Panc1 (cell line): ENCODE data around the gene AIRE. TPM values are rescaled to one million over a fixed set of nuclear protein-coding genes. Genes with fewer than 3 reads are reported as not detected.

Source experiments
- ATAC-seq: fragments of 200-7000 bp; cut with Tn5 transposase; 2 replicates; pipeline ENCODE4 v1.9.1; 2020; ENCODE audit warnings: mild to moderate bottlenecking, moderate library complexity
- BruUV-seq: library from RNA; stranded (reverse); fragments of 400-500 nt; replicated peaks from 2 replicates; lab custom pipeline; 2021; lab: Mats Ljungman, UMichigan
- CTCF ChIA-PET: fragments of 300-600 bp; sonication (Branson Sonifier 250); formaldehyde crosslinking; loops from one replicate; lab custom pipeline; 2022; ENCODE audit warnings: antibody characterized with exemption; lab: Charles Lee
- POLR2A ChIA-PET: fragments of 300-600 bp; sonication (Branson Sonifier 250); formaldehyde crosslinking; loops from one replicate; lab custom pipeline; 2022; ENCODE audit warnings: antibody characterized with exemption; lab: Charles Lee
- DNase-seq: peaks from one replicate; pipeline ENCODE4 v3.0.0-alpha.2; 2010; ENCODE audit warnings: low read depth, low spot score
- H3K27ac ChIP-seq: 2 replicates; pipeline ENCODE4 v1.5.1; 2011; ENCODE audit warnings: mild to moderate bottlenecking, low read length, inconsistent platforms
- H3K27me3 ChIP-seq: fragments of 200-500 bp; sonication (Bioruptor generic); 2 replicates; pipeline ENCODE4 v1.6.0; 2014; ENCODE audit warnings: low read length, inconsistent platforms; ENCODE audit not compliant: control insufficient read depth, insufficient read depth
- H3K36me3 ChIP-seq: fragments of 200-500 bp; sonication (Bioruptor generic); 2 replicates; pipeline ENCODE4 v1.5.1; 2014; ENCODE audit warnings: inconsistent platforms, mild to moderate bottlenecking, low read length, moderate library complexity; ENCODE audit not compliant: control insufficient read depth, insufficient read depth
- H3K4me1 ChIP-seq: 2 replicates; pipeline ENCODE4 v1.5.1; 2011; ENCODE audit warnings: inconsistent platforms, mild to moderate bottlenecking, low read length, moderate library complexity; ENCODE audit not compliant: control insufficient read depth, insufficient read depth
- H3K4me3 ChIP-seq, 2 experiments: 2 replicates each; pipeline ENCODE4 v1.5.1; 2011 to 2012; ENCODE audit warnings: low read depth in 2 of 2, low read length in 2 of 2, mild to moderate bottlenecking in 2 of 2, inconsistent platforms in 1 of 2, moderate library complexity in 1 of 2
- H3K9me3 ChIP-seq: fragments of 200-500 bp; sonication (Bioruptor generic); 2 replicates; pipeline ENCODE4 v1.5.1; 2014; ENCODE audit warnings: low read depth, mild to moderate bottlenecking, inconsistent platforms, low read length, moderate library complexity; ENCODE audit not compliant: control insufficient read depth, insufficient read depth
- CTCF ChIP-seq: fragments of 450-650 bp; IDR thresholded peaks from 2 replicates; pipeline ENCODE4 v1.5.1; 2017; ENCODE audit warnings: mild to moderate bottlenecking
- POLR2AphosphoS5 ChIP-seq: IDR thresholded peaks from 2 replicates; pipeline ENCODE4 v1.6.1; 2012; ENCODE audit warnings: mild to moderate bottlenecking, low read depth, low read length, moderate library complexity
- SIN3A ChIP-seq: IDR thresholded peaks from 2 replicates; pipeline ENCODE4 v1.6.1; 2012; ENCODE audit warnings: low read depth, mild to moderate bottlenecking, low read length, moderate library complexity, borderline replicate concordance; ENCODE audit not compliant: insufficient read depth
- TCF7L2 ChIP-seq: IDR thresholded peaks from 2 replicates; pipeline ENCODE4 v1.6.1; 2011; ENCODE audit warnings: mild to moderate bottlenecking, low read depth, low read length, inconsistent platforms
- in situ Hi-C: cut with HindIII; loops from 2 replicates; pipeline ENCODE4 v1.10.0; 2016; ENCODE audit warnings: low sequenced_read_pairs, low pct_unique_long_range_greater_than_20kb
- intact Hi-C: fragments of 100-400 bp; cut with micrococcal nuclease; formaldehyde crosslinking; loops from one replicate; pipeline ENCODE4 v1.10.0; 2022; ENCODE audit not compliant: unreplicated experiment
- total RNA-seq: library from RNA; stranded (reverse); gene quantifications from one replicate; pipeline ENCODE4 v1.2.1, GENCODE V29; 2021; ENCODE audit not compliant: unreplicated experiment
- TF ChIP-seq, protein P1 (sequence below), 2 experiments: IDR thresholded peaks; 2 replicates each; pipeline ENCODE4 v1.6.1; 2011 to 2012; ENCODE audit warnings: low read depth in 2 of 2, control low read depth in 1 of 2, low read length in 1 of 2, mild to moderate bottlenecking in 1 of 2, moderate library complexity in 1 of 2; ENCODE audit not compliant: insufficient read depth in 1 of 2

AIRE gene
- total RNA-seq, 1 experiment from 2014 or later, result not detected

DNA sequence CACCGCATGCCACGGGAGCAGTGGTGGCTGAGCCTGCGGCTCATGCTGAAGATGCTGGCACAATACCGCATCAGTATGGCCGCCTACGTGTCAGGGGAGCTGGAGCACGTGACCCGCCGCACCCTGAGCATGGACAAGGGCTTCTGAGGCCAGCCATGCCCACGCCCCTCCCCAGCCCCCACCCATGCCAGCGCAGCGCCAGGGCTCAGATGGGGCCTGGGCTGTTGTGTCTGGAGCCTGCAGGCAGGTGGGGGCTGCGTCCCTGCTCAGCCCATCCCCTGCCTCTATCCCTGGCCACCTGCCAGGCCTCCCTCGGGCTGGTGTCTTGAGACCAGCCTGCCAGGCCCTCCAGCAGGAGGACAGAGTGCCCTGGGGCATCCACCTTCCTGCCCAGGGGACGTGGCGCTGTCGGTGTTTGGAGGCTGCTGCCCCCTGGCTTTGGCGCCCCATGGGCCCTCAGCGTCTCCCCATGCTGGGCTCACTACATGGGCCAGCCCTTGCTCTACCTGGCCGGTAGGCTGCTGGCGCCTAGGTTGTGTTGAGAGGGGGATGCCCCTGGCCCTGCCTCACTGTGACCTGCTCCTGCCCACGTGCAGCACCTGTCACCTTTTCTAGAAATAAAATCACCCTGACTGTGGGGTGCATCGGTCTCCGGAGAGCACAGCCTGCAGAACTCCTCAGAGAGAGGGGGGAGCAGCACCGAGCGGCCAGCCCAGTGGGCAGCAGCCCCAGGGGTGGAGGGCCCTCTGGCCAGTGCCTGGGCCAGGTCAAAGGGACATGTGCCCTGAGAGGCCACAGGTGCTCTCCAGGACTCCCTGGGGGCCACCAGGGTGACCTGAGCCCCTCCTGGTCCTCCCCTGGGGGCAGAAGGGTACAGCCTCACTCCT is 41.3 kb downstream of the AIRE start:
- Histone ChIP-seq H3K36me3 (no peaks in the 10 kb centered on the region), H3K9me3 (no peaks in the 10 kb centered on the region), H3K27me3 (no peaks in the 10 kb centered on the region), H3K4me3 (no peak overlapping the region), H3K27ac (no peak overlapping the region), H3K4me1 (no peaks in the 10 kb centered on the region; the same call in 1 of the 2 replicates)
- in situ Hi-C loops (no loop called here), intact Hi-C loops (no loop called here)
- BruUV-seq, result TSS peak; percentile 46
- ChIA-PET CTCF (no interaction called here), POLR2A (no interaction called here)
- DNase-seq (no peak), ATAC-seq (no peak)
- TF ChIP-seq TCF7L2 (no peak), CTCF (no peak), POLR2AphosphoS5 (no peak), SIN3A (no peak)
- TF ChIP-seq, protein P1, sequence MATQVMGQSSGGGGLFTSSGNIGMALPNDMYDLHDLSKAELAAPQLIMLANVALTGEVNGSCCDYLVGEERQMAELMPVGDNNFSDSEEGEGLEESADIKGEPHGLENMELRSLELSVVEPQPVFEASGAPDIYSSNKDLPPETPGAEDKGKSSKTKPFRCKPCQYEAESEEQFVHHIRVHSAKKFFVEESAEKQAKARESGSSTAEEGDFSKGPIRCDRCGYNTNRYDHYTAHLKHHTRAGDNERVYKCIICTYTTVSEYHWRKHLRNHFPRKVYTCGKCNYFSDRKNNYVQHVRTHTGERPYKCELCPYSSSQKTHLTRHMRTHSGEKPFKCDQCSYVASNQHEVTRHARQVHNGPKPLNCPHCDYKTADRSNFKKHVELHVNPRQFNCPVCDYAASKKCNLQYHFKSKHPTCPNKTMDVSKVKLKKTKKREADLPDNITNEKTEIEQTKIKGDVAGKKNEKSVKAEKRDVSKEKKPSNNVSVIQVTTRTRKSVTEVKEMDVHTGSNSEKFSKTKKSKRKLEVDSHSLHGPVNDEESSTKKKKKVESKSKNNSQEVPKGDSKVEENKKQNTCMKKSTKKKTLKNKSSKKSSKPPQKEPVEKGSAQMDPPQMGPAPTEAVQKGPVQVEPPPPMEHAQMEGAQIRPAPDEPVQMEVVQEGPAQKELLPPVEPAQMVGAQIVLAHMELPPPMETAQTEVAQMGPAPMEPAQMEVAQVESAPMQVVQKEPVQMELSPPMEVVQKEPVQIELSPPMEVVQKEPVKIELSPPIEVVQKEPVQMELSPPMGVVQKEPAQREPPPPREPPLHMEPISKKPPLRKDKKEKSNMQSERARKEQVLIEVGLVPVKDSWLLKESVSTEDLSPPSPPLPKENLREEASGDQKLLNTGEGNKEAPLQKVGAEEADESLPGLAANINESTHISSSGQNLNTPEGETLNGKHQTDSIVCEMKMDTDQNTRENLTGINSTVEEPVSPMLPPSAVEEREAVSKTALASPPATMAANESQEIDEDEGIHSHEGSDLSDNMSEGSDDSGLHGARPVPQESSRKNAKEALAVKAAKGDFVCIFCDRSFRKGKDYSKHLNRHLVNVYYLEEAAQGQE (IDR thresholded peaks at IDR 0.05; ENCODE audit: insufficient read depth in 1 of 2, low read depth in 2 of 2, low read length in 1 of 2), result no peak

GRCh38 chr21:44327603-44327974 is 41.9 kb downstream of the AIRE start:
- in situ Hi-C loops (no loop called here), intact Hi-C loops (no loop called here)
- H3K4me1 ChIP-seq, result no peaks in the 10 kb centered on the region; the same call in 1 of the 2 replicates
- no peak overlapping the region for H3K4me3 ChIP-seq
- no peak overlapping the region for H3K27ac ChIP-seq
- H3K36me3 ChIP-seq, result no peaks in the 10 kb centered on the region
- TF ChIP-seq SIN3A (no peak), CTCF (no peak), POLR2AphosphoS5 (no peak)
- TF ChIP-seq, protein P1 (IDR thresholded peaks at IDR 0.05; ENCODE audit: insufficient read depth in 1 of 2, low read depth in 2 of 2, low read length in 1 of 2), result no peak
- no peak for DNase-seq
- CTCF ChIA-PET, result no interaction called here
- ATAC-seq, result no peak
- H3K27me3 ChIP-seq, result no peaks in the 10 kb centered on the region
- POLR2A ChIA-PET, result no interaction called here
- BruUV-seq, result no TSS peak
- no peaks in the 10 kb centered on the region for H3K9me3 ChIP-seq
